GM21576 (cell line): ENCODE data around the gene TRIM66.

Experiments used
- ATAC-seq: cut with Tn5 transposase; IDR thresholded peaks from one replicate; pipeline ENCODE4 v1.9.1; 2021; ENCODE audit warnings: mild to moderate bottlenecking, moderate library complexity; ENCODE audit not compliant: unreplicated experiment

Gene TRIM66, protein sequence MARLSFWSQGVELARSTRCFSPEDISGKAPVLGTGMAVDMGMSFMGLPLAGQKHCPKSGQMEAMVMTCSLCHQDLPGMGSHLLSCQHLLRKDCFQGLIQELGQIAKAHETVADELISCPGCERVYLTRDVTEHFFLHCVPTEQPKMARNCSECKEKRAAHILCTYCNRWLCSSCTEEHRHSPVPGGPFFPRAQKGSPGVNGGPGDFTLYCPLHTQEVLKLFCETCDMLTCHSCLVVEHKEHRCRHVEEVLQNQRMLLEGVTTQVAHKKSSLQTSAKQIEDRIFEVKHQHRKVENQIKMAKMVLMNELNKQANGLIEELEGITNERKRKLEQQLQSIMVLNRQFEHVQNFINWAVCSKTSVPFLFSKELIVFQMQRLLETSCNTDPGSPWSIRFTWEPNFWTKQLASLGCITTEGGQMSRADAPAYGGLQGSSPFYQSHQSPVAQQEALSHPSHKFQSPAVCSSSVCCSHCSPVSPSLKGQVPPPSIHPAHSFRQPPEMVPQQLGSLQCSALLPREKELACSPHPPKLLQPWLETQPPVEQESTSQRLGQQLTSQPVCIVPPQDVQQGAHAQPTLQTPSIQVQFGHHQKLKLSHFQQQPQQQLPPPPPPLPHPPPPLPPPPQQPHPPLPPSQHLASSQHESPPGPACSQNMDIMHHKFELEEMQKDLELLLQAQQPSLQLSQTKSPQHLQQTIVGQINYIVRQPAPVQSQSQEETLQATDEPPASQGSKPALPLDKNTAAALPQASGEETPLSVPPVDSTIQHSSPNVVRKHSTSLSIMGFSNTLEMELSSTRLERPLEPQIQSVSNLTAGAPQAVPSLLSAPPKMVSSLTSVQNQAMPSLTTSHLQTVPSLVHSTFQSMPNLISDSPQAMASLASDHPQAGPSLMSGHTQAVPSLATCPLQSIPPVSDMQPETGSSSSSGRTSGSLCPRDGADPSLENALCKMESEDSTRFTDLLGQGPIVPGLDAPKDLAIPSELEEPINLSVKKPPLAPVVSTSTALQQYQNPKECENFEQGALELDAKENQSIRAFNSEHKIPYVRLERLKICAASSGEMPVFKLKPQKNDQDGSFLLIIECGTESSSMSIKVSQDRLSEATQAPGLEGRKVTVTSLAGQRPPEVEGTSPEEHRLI (N-terminal part only)

DNA sequence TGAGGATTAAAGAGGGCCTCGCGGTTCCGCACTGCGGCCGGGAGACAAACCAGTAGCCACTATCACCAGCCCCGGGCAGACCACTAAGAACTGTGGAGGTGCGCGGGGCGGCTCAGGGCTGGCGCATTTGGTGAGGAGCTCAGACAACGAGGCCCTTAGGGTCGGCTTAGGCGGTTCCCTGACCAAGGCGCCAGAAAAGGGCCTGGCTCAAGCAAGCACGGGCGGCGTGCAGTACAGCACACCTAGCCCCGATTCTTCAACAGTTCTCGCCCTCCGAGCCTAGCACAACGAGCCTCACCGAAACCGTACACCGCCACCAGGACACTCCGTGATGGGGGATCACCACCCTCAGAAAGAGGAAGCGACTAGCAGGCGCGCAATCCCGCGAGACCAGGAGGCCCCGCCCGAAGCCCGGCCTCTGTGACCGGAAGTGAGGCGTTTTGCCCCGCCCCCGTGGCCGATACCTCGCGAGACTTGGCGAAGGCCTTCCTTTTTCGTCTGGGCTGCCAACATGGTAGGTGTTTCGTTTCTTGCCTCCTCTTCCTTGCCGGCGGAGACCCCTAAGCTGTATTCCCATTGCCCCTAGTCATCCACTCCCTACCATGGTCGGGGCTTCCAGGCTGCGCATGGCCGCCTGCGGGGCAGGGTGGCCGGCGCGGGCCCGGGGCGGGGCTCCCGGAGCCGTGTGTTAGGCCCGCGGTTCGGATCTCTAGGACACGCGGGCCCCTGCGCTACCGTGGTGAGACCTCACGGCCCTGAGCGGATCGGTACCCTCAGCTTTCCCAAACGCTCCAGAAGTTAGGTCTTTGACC is at the start of gene TRIM66, which contains the start of gene RPL27A:
TRIM66 (minus strand) TSS at position 363 of the 812 bp plus-strand sequence. CDS start 10,391 bp downstream, outside the sequence.
RPL27A (plus strand) TSS at position 490 of the 812 bp plus-strand sequence; CDS start at position 512, 22 bp downstream.
- ATAC-seq, result peak; percentile 93

DNA sequence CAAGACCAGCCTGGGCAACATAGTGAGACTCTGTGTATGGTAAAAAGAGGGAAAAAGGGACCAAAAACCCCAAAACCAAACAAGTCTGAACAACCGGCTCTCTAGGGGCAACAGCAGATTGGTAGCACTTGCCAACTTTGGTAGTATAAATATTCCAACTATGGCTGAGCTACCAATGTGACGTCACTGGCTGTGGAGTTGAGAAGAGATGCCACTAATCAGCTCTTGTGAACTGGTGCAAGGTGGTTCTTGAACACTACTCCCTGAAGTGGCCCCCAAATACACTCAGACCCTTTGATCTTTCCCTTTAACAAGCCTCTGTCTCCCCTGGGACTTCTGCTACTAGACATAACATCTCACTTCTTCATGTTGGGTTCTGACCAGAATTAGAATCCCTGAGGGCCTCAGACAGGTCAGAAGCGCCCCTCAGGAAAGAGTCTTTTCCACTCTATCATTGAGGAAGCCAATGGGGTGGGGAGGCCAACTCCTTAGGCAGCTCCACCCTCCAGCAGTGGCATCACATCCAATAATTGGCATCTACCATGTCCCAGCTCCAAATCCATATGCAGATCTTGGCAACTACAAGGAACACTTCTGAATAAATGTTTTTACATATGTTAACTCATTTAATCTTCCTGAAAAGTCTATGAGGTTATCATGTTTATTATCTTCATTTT is 49.3 kb upstream of the TRIM66 start:
- no peak for ATAC-seq

DNA sequence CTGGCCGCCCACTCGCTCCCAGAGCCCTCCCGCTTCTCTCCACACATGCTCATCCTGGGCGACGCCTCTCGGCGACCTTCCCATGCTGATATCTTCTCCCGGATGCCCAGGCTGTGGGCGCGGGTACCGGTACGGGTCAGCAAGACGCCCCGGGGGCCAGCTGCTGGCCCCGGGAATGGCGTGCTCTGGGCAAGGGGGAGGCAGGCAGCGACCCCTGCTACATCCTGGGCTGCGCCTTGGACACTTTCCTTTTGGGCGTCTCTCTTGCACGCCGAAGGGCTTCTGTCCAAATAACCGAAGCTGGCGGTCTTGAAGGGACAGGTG is 48.2 kb upstream of the TRIM66 start:
- no peak for ATAC-seq

DNA sequence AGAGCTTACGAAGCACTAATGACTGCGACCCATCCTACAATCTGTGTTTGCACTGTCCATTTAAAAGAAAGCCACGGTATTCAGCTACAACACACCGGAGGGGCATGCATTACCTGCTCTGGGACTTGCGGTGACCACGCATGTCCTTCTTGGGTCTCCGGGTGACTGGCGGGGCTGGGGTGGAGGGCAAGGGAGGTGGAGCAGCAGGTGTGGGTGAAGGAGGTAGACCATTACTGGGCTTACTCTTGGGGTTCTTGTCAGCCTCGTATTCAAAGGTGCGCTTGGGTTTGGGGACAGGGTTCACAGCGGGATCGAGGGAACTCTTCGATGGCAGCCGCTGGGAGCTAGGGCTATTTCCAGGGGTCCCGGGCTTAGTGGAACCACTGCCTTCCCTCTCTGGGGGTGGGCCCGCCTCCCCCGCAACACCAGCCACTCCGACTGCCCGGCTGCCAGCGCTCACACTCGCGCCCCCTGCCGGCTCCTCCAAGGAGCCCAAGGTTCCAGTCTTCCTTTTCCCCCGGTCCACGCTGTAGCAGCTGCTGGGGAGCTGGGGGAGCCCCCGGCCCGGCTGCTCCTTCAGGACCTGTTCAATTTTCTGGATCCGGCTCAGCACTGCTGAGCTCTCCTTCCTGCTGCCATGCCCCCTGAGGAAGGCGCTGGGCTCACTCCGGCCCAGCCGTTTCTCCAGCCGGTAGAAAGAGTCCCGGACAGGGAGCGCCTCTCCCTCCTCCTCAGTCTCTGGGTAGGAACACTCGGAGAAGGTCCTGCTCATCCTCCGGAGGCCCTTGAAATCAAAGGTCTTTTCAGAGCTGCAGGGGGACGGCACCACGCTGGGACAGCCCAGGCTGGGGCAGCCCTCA is 47.6 kb upstream of the TRIM66 start:
- ATAC-seq, result no peak

DNA sequence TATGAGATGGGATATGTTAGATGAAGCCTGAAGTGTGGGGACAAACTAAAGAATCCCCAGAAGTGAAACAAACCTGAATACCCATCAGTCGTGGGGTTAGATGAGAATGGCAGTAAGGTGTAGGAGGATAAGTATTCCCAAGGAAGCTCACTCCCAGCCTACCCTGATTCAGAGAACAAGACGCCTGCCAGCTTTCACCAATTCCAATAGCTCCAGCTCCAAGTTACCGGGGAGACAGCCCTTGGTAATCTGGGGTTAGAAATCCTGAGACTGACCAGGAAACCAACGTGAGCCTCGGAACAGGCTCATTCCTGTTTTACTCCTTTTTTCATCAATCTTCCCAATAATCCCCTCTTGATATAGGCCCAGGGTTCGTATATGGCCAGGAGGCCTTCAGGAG is 46.6 kb upstream of the TRIM66 start:
- ATAC-seq, result no peak

DNA sequence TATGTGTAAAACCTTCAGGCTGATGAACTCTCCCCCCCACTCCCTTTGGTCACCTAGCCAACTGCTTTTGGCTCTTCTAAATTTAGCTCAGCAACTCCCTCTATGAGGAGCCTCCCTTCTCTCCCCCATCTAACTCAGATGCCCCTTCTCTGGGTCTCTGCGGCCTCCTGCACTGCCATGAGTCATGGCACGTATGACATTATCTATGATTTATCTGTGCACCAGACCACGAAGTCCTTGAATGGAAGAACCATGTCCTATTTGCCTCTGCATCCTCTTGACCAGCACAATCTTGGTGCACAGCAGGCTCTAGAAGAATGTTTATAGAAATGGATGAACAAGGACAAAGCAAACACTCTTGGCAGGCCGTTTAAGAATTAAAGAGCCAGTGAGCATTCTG is 46.1 kb upstream of the TRIM66 start:
- no peak for ATAC-seq

DNA sequence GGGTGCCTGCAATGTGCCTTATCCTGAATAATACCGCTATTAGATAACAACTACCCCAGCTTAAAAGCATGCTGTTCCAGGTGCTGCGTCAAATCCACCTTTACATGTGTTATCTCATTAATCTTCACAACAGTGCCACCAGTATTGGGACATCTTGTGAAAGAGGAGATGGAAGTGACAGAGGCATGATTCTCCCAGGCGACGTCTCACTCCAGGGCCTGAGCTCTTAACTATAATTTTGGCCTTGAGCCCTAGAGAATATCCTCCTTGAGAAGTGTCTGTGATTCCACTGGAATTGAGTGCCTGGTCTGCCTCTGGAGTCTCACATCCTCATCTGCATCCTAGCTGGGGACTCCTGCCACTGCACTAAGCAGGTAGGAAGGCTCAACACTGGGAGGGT is 43.9 kb upstream of the TRIM66 start:
- ATAC-seq, result no peak

DNA sequence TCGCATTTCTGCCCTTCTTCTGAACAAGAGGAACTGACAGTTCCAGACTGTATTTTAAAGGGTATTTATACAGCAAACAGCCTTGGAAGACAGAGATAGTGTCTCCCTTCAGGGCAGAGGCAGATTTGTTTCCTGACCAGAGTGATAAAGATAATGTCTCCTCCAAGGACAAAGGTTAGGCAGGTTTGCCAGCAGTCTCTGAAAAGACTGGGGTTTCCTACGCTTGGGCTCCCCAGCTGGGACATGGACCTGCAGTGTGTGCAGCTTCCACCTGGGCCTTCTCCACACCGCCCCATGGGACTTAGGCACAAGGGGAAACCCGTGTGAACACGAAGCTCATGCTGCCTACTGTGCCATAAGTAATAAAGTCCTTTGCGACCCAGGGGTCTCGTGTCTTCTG is 42.2 kb upstream of the TRIM66 start:
- ATAC-seq, result no peak

DNA sequence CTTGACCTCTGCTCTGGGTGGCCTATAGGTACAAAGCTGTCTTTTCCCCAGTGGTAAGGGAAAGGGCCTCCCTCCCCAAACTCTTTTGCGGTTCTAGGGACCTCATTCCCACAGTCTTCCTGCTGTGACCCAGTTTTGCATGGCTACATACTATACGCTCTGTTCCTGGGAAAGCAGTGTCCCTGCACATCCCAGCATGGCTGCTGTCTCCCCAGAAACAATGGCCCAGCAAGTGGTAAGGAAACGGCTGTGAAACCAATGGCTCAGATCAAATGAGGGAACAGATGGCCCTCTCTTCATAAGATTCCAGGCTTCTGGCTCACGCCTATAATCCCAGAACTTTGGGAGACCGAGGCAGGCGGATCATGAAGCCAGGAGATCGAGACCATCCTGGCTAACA is 41.2 kb upstream of the TRIM66 start:
- no peak for ATAC-seq

DNA sequence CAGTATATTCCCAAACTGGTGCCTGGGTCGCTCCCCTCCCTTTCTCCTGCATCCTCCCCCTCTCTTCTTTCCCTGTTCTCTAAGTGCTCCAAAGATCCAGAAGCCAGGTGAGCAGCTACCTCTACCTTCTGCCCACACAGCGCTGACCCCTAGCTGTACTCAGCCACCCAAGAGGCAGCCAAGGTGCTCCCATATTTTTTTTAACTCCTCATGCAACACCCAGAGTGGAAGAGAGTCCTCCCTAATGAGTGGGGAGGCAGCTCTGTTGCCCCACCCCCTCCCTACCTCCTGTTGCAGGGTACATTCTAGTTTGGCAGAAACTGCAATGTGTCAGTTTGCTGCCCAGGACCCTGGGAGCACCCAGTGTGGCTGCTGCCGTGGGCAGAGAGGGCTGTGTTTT is 40.3 kb upstream of the TRIM66 start:
- no peak for ATAC-seq

DNA sequence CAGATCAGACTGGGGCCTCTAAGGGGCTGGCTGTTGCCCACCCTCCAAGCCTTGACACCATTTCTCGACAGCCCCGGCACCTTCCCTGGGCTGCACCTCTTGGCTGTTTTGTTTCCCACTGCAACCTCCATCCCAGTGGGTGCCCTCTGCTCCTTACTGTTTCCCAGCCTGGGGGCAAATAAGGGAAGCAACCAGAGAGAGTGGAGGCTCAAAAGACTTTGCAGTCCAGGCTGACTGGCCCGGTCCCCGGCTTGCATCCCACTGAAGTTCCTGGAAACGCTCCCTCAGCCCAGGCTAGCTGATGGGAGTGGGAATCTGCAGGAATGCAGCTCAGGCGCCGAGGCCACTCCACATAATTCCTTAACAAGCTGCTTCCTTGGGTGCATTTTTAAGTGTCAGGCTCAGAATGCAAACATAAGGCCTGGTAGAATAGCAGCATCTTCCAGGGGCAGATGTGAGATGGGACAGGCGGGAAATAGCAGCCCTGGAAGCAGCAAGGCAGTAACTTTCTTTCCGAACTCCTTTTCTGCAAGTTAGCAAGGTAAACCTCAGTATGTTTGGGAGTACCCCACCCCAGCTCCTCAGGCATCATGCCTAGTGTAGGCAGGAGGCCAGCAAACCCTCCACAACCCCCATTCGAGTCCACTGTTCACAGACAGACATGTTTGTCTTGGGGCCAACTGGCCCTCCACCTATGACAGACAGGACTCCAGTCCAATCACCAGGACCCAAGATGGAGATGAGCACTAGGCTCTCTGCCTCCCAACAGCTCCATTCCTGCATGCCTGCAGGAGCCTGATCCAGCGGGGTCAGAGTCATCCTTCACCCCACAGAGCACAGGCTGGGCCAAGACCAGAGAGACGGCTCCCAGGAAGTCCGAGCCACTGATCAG is 39.4 kb upstream of the TRIM66 start:
- no peak for ATAC-seq

DNA sequence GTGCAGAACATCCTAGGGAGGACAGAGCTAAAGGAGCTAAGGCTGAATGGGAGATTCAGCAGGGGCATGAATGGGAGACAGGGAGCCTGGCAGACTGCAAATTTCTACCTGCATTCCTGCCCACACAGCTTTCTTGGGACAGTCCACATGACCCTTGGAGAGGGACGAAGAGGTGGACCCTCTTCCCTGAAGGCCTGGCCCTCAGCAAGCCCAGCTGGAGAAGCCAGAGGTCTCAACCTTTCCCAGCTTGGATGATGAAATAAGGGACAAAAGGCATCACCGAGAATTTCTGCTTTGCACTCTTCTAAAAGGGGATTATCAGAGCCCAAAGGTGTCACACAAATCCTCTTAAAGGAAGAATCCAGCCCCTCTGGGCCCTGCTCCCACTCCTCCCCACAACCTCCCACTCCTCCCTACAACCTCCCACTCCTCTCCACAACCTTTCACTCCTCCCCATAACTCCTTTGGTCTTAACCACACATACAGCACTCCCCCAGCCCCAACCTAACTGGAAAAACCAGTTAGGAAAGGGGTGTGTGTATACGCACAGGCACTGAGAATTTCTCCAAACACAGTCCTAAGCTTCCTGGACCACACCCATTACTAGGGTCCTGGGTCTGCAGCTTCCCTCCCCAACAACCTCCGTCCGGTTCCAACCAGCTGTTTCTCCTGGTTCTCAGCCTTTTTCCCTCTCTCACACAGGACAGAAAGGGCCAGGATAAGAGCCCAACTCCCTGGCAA is 38.6 kb upstream of the TRIM66 start:
- ATAC-seq, result no peak

DNA sequence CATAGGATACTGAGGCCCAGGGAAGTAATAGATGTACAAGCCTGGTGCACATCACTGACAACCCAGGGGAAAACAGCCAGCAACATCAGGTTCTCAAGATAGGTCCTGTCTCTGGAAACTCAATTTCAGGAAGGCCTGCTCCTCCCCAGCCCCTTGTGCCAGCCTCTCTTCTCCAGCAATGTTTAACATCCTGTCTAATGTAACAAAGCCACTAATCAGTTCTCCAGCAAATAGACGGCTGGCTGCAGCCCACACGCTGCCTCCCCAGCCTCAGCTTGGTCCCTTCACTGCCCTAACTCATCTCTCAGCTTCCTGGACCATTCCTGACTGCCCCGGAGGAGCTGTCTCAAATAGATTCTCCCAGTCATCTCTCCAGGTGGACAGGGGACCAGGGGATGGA is 37.9 kb upstream of the TRIM66 start:
- no peak for ATAC-seq

DNA sequence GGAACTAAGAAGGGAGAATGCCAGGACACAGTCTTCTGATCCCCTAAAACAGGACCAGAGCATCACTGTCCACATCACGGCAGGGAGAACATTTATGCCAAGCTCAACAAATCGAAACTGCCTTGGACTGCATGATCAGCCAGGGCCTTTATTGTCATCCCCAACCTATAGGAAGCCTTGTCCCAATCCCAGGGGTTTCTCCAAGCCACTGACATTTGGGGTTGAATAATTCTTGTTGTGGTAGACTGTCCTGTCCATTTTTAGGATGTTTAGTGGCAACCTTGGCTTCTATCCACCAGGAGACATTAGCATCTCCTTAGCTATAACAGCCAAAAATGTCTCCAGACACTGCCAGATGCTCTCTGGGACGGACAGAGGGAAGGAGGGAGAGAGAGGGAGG is 37.3 kb upstream of the TRIM66 start:
- ATAC-seq, result no peak

DNA sequence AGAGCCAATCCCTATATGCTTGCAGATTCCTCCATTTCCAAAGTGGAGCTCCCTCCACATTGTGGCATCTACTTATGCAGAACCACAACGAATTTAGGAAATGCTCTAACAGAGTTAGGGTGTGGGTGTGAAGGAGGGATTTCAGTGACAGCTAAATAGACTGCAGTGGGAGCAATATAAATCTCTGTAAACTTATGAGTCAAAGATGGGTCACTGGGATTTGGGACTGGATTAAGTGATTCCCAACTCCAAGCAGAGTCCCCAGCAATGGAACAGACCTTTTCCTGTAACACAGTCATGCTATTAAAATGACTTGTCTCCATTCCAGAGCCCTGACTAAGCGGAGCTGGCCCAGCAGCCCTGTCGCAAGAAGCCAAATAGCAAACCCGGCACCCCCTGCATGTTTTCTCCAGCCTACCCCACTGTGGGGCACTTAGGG is 36.8 kb upstream of the TRIM66 start:
- ATAC-seq, result no peak

DNA sequence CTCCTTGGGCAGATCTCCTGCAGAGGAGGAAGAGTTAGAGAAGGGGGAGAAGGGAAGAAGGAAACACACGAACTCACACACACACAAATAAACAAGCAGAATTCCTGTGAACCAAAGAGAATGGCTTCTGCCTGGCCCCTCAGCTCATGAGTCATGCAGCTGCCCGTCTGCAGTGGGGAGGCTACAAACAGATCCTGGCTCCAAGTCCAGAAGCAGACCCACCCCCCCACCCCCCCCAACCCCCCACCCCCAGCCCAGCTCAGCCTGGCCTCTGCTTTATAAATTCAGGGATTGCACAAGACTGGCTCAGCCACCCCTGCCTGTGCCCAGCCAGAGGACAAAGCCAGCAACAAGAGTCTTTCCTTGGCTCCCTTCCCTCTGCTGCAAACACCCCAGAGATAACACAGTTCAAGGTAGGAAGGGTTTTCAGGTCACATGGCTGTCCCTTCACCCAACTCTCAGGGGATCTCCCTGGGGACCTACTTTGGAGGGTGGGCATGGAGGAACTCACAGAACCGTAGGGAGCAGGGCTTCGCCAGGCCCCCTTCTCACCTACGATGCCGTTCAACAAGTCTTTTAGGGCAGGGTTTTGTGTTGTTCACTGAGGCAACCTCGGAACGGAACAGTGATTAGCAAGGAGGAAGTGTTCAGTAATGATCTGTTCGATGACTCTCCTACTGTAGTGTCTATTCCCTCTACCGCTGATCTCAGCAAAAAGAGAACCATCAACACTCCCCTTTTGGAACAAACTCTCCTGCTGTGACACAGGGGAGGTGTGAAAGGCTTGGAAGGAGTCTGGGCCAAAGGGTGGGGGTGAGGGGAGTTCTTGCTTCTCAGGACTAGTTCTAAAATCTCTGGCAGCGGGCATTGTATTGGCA is 35.6 kb upstream of the TRIM66 start:
- no peak for ATAC-seq

DNA sequence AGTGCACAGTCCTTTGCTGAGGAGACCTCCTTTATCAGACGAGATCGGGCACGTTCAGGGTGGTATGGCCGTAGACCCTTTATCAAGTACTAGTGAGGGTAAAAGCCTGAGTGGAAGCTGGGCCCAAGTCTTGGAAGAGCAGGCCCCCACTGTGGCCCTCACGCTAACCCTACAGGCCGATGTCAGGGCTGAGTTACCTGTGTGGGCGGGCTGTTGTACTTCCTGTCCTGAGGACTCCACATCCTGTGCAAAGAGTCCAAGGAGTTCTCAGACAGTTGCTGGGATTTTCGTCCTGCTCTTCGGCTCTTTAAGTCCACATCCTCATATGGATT is 35.0 kb upstream of the TRIM66 start:
- no peak for ATAC-seq
